A673 (cell line): Measurements from ENCODE around the gene ZNF805.

Experiments used
- EZH2 ChIP-seq: fragments of 200-600 bp; sonication (generic); IDR thresholded peaks from 2 replicates; pipeline ENCODE4 v1.6.1; 2017; ENCODE audit warnings: borderline replicate concordance, low read depth, mild to moderate bottlenecking, mixed read lengths, antibody characterized with exemption, low read length; ENCODE audit not compliant: poor library complexity, severe bottlenecking
- TF ChIP-seq, protein P1 (sequence below): fragments of 300-800, 200-600 bp; sonication (generic); conservative IDR thresholded peaks from 2 replicates; pipeline ENCODE4 v1.5.1; 2017; ENCODE audit warnings: low read depth, mild to moderate bottlenecking, antibody characterized with exemption, low read length, moderate library complexity, mixed read lengths

GRCh38 chr19:57267291-57267690, 26.9 kb downstream of the ZNF805 start:
- TF ChIP-seq, protein P1, sequence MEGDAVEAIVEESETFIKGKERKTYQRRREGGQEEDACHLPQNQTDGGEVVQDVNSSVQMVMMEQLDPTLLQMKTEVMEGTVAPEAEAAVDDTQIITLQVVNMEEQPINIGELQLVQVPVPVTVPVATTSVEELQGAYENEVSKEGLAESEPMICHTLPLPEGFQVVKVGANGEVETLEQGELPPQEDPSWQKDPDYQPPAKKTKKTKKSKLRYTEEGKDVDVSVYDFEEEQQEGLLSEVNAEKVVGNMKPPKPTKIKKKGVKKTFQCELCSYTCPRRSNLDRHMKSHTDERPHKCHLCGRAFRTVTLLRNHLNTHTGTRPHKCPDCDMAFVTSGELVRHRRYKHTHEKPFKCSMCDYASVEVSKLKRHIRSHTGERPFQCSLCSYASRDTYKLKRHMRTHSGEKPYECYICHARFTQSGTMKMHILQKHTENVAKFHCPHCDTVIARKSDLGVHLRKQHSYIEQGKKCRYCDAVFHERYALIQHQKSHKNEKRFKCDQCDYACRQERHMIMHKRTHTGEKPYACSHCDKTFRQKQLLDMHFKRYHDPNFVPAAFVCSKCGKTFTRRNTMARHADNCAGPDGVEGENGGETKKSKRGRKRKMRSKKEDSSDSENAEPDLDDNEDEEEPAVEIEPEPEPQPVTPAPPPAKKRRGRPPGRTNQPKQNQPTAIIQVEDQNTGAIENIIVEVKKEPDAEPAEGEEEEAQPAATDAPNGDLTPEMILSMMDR, result no peak
- no peak for TF ChIP-seq EZH2
